Cardiac fibroblast (primary cell): ENCODE results near the gene UBC.
"Not testable (repeated sequence)": the region's sequence is repeated elsewhere in the genome, so short reads cannot be mapped to it uniquely, and the experiment has no call there.

Experiments used
- DNase-seq, 2 donors: peaks; one replicate each; pipeline versions ENCODE4 v3.0.0 to v3.0.0-alpha.2; 2010; ENCODE audit warnings: low read depth in 2 of 2
- H3K4me3 ChIP-seq, 2 donors: replicated peaks in 1 of 2; 1 replicate in 1 of 2; 2 replicates in 1 of 2; pipeline ENCODE4 v1.5.1; 2011; ENCODE audit warnings: low read depth in 2 of 2, low read length in 2 of 2, mild to moderate bottlenecking in 2 of 2, moderate library complexity in 1 of 2
- CTCF ChIP-seq: IDR thresholded peaks from one replicate; pipeline ENCODE4 v1.5.1; 2011; ENCODE audit warnings: low read depth, mild to moderate bottlenecking, low read length, inconsistent platforms

Gene UBC

GRCh38 chr12:124938587-124938986, 24.1 kb upstream of the UBC start:
- peak overlapping the region; percentile 53 for H3K4me3 ChIP-seq
- peak; percentile 57 to 76 for DNase-seq
- no peak for TF ChIP-seq CTCF

GRCh38 chr12:124938108-124938507, 23.7 kb upstream of the UBC start:
- TF ChIP-seq CTCF: no peak
- no peak for DNase-seq
- no peak overlapping the region for H3K4me3 ChIP-seq

GRCh38 chr12:124931528-124931927, 17.1 kb upstream of the UBC start:
- DNase-seq, H3K4me3 ChIP-seq: not testable (repeated sequence)

- TF ChIP-seq CTCF: no peak
- no peak for DNase-seq
- no peak overlapping the region for H3K4me3 ChIP-seq
Observed at GRCh38 chr12:124930586-124930985, 16.1 kb upstream of the UBC start.

- no peak for DNase-seq
- TF ChIP-seq CTCF: no peak
Observed at GRCh38 chr12:124929649-124930419, 15.4 kb upstream of the UBC start.

GRCh38 chr12:124928912-124929530, 14.6 kb upstream of the UBC start:
- no peak for DNase-seq
- no peak overlapping the region for H3K4me3 ChIP-seq
- no peak for TF ChIP-seq CTCF

More at GRCh38 chr12:124929649-124930419, 15.4 kb upstream of the UBC start:
- H3K4me3 ChIP-seq: no peak overlapping the region

GRCh38 chr12:124928095-124928911, 13.9 kb upstream of the UBC start:
- peak overlapping the region; percentile 13 to 61 for H3K4me3 ChIP-seq
- TF ChIP-seq CTCF: no peak
- peak; percentile 88 to 97 for DNase-seq
